Esophagus squamous epithelium (tissue), 5 donors: Measurements from ENCODE around the gene BAZ1A. TPM values are rescaled to one million over a fixed set of nuclear protein-coding genes. Genes with fewer than 3 reads are reported as not detected.

ENCODE experiments used
- DNase-seq: peaks from one replicate; lab custom pipeline; 2025; lab: John Stamatoyannopoulos, UW
- H3K27ac ChIP-seq, 4 donors: fragments of 200-600 bp; sonication (generic); one replicate each; pipeline ENCODE4 v1.5.1; 2016 to 2019; ENCODE audit warnings: mild to moderate bottlenecking in 1 of 4
- H3K27me3 ChIP-seq, 4 donors: fragments of 200-600 bp; sonication (generic); 1 replicate in 3 of 4; 2 replicates in 1 of 4; pipeline versions ENCODE4 v1.5.1 to v1.6.0; 2017 to 2021; ENCODE audit warnings: antibody characterized with exemption in 1 of 4
- H3K36me3 ChIP-seq, 3 donors: fragments of 200-600 bp; sonication (generic); one replicate each; pipeline ENCODE4 v1.5.1; 2016 to 2019
- H3K4me1 ChIP-seq, 3 donors: fragments of 200-600 bp; sonication (generic); one replicate each; pipeline ENCODE4 v1.5.1; 2017 to 2019
- H3K4me3 ChIP-seq, 4 donors: fragments of 200-600 bp; sonication (generic); 1 replicate in 3 of 4; 2 replicates in 1 of 4; pipeline ENCODE4 v1.5.1; 2016 to 2019; ENCODE audit warnings: mild to moderate bottlenecking in 2 of 4, moderate library complexity in 1 of 4
- H3K9me3 ChIP-seq, 3 donors: fragments of 200-600 bp; sonication (generic); one replicate each; pipeline ENCODE4 v1.5.1; 2016 to 2019
- CTCF ChIP-seq, 6 experiments: fragments of 450-650 bp in 4 of 6; fragments of 200-600 bp in 2 of 6; sonication (generic) in 2 of 6; IDR thresholded peaks; one replicate each; pipeline ENCODE4 v1.5.1; 2016 to 2019; ENCODE audit warnings: antibody characterized with exemption in 6 of 6, mild to moderate bottlenecking in 4 of 6, moderate library complexity in 4 of 6
- POLR2A ChIP-seq, 4 donors: fragments of 450-650 bp; IDR thresholded peaks; one replicate each; pipeline ENCODE4 v1.6.1; 2017; ENCODE audit warnings: antibody characterized with exemption in 4 of 4, mild to moderate bottlenecking in 4 of 4, moderate library complexity in 3 of 4
- WGBS, 2 donors: methylation state at CpG; one replicate each; pipeline ENCODE4 v1.1.5; 2018; 5-methylcytosine and 5-hydroxymethylcytosine counted together
- intact Hi-C: fragments of 100-400 bp; cut with DNase I; formaldehyde crosslinking; loops from one replicate; pipeline ENCODE4 v1.15.0; 2022
- total RNA-seq, 4 donors: library from RNA; depleted of rRNA; stranded (reverse); fragments of >200 nt; gene quantifications; one replicate each; pipeline ENCODE4 v1.1.0, GENCODE V29; 2016
- donor health status: DM: yes; HTN: yes; CAD: no.

BAZ1A gene
- total RNA-seq, 4 donors from 2014 or later: 19.1 to 57.5 (median 53.8) TPM

GRCh38 chr14:34867199-34867598 lies 8.0 kb downstream of the BAZ1A start:
- Histone ChIP-seq H3K4me1 (peaks cover 1 to 19% (median 9%) of the 10 kb centered on the region in 3 donors), H3K9me3 (no peaks in the 10 kb centered on the region), H3K27ac (no peak overlapping the region), H3K36me3 (peaks cover 0 to 40% (median 0%) of the 10 kb centered on the region in 3 donors), H3K27me3 (no peaks in the 10 kb centered on the region), H3K4me3 (no peak overlapping the region)
- WGBS, 2 donors: 85% methylated on average over 5 of the region's 5 CpGs
- intact Hi-C loops: no loop called here
- DNase-seq: no peak
- TF ChIP-seq POLR2A (IDR thresholded peaks at IDR 0.05) (no peak), CTCF (IDR thresholded peaks at IDR 0.05) (no peak)

GRCh38 chr14:34865889-34866574 lies 9.1 kb downstream of the BAZ1A start:
- Histone ChIP-seq H3K36me3 (peaks cover 0 to 44% (median 0%) of the 10 kb centered on the region in 3 donors), H3K27me3 (no peaks in the 10 kb centered on the region), H3K9me3 (no peaks in the 10 kb centered on the region), H3K27ac (no peak overlapping the region), H3K4me3 (no peak overlapping the region), H3K4me1 (peaks cover 0 to 7% (median 0%) of the 10 kb centered on the region in 3 donors)
- no peak for TF ChIP-seq POLR2A (IDR thresholded peaks at IDR 0.05)
- no peak for TF ChIP-seq CTCF (IDR thresholded peaks at IDR 0.05)
- intact Hi-C loops: no loop called here
- 94 to 98% methylated on average over 7 to 10 of the region's 13 CpGs for WGBS, 2 donors
- DNase-seq: no peak

GRCh38 chr14:34863844-34864243 lies 11.3 kb downstream of the BAZ1A start:
- Histone ChIP-seq H3K4me3 (no peak overlapping the region), H3K9me3 (no peaks in the 10 kb centered on the region), H3K27me3 (no peaks in the 10 kb centered on the region), H3K36me3 (peaks cover 0 to 52% (median 0%) of the 10 kb centered on the region in 3 donors), H3K4me1 (no peaks in the 10 kb centered on the region), H3K27ac (no peak overlapping the region)
- intact Hi-C loops: no loop called here
- WGBS, 2 donors: 100% methylated on average over 1 of the region's 1 CpG
- DNase-seq: no peak
- TF ChIP-seq CTCF (IDR thresholded peaks at IDR 0.05) (no peak), POLR2A (IDR thresholded peaks at IDR 0.05) (no peak)

GRCh38 chr14:34858765-34859164 lies 16.4 kb downstream of the BAZ1A start:
- Histone ChIP-seq H3K27me3 (no peaks in the 10 kb centered on the region), H3K27ac (no peak overlapping the region), H3K4me3 (no peak overlapping the region), H3K36me3 (peaks cover 0 to 75% (median 0%) of the 10 kb centered on the region in 3 donors), H3K9me3 (no peaks in the 10 kb centered on the region), H3K4me1 (no peaks in the 10 kb centered on the region)
- TF ChIP-seq CTCF (IDR thresholded peaks at IDR 0.05): no peak
- no peak for TF ChIP-seq POLR2A (IDR thresholded peaks at IDR 0.05)
- intact Hi-C loops: no loop called here
- WGBS, 2 donors: 43 to 48% methylated on average over 2 of the region's 2 CpGs
- no peak for DNase-seq

GRCh38 chr14:34857689-34858449 lies 17.3 kb downstream of the BAZ1A start:
- WGBS, 2 donors: 86 to 88% methylated on average over 6 to 7 of the region's 7 CpGs
- Histone ChIP-seq H3K27me3 (no peaks in the 10 kb centered on the region), H3K9me3 (no peaks in the 10 kb centered on the region), H3K4me3 (no peak overlapping the region), H3K4me1 (no peaks in the 10 kb centered on the region), H3K36me3 (peaks cover 0 to 79% (median 0%) of the 10 kb centered on the region in 3 donors), H3K27ac (no peak overlapping the region)
- no peak for DNase-seq
- intact Hi-C loops: no loop called here
- TF ChIP-seq CTCF (IDR thresholded peaks at IDR 0.05) (no peak), POLR2A (IDR thresholded peaks at IDR 0.05) (no peak)
